PC-9 (cell line): ENCODE results near the gene SIPA1L3. TPM values are rescaled to one million over a fixed set of nuclear protein-coding genes. Genes with fewer than 3 reads are reported as not detected.

Source experiments
- BruUV-seq: library from RNA; stranded (reverse); fragments of 400-500 nt; replicated peaks from 2 replicates; lab custom pipeline; 2021; lab: Mats Ljungman, UMichigan
- CTCF ChIA-PET: fragments of 300-600 bp; sonication (Branson Sonifier 250); formaldehyde crosslinking; loops from one replicate; lab custom pipeline; 2022; ENCODE audit warnings: antibody characterized with exemption; lab: Charles Lee
- POLR2A ChIA-PET: fragments of 300-600 bp; sonication (Branson Sonifier 250); formaldehyde crosslinking; loops from one replicate; lab custom pipeline; 2022; ENCODE audit warnings: antibody characterized with exemption; ENCODE audit not compliant: unreplicated experiment; lab: Charles Lee
- DNase-seq, 2 experiments: peaks; one replicate each; pipeline versions ENCODE4 v3.0.0 to v3.0.0-alpha.2; 2015 to 2022; ENCODE audit warnings: mixed read lengths in 1 of 2
- H2AFZ ChIP-seq: fragments of 200-600 bp; sonication (generic); 2 replicates; pipeline ENCODE4 v1.8.1; 2017; ENCODE audit warnings: antibody characterized with exemption
- H3F3A ChIP-seq: fragments of 200-600 bp; sonication (generic); 2 replicates; pipeline ENCODE4 v1.8.1; 2017; ENCODE audit warnings: antibody characterized with exemption, mild to moderate bottlenecking, low read depth; ENCODE audit not compliant: insufficient read depth
- H3K27ac ChIP-seq: fragments of 200-600 bp; sonication (generic); 2 replicates; pipeline ENCODE4 v1.6.1; 2016; ENCODE audit warnings: mixed run types
- H3K27me3 ChIP-seq: fragments of 200-600 bp; sonication (generic); 2 replicates; pipeline ENCODE4 v1.6.1; 2016; ENCODE audit warnings: low read depth, mixed run types; ENCODE audit not compliant: insufficient read depth
- H3K36me3 ChIP-seq: fragments of 200-600 bp; sonication (generic); 2 replicates; pipeline ENCODE4 v1.6.1; 2016; ENCODE audit warnings: low read depth, mixed run types
- H3K4me1 ChIP-seq: fragments of 200-600 bp; sonication (generic); replicated peaks from 2 replicates; pipeline ENCODE4 v1.6.1; 2016; ENCODE audit warnings: mixed run types; ENCODE audit not compliant: insufficient read depth
- H3K4me2 ChIP-seq: fragments of 200-600 bp; sonication (generic); 2 replicates; pipeline ENCODE4 v1.6.1; 2017; ENCODE audit warnings: mixed run types
- H3K4me3 ChIP-seq: fragments of 200-600 bp; sonication (generic); 2 replicates; pipeline ENCODE4 v1.6.1; 2016; ENCODE audit warnings: mixed run types
- H3K79me2 ChIP-seq: fragments of 200-600 bp; sonication (generic); 2 replicates; pipeline ENCODE4 v1.6.1; 2017; ENCODE audit warnings: low read depth, mixed run types
- H3K9me2 ChIP-seq: fragments of 200-600 bp; sonication (generic); 2 replicates; pipeline ENCODE4 v1.8.1; 2017; ENCODE audit warnings: mild to moderate bottlenecking; ENCODE audit not compliant: insufficient read depth
- H3K9me3 ChIP-seq: fragments of 200-600 bp; sonication (generic); 2 replicates; pipeline ENCODE4 v1.8.1; 2016; ENCODE audit warnings: low read depth; ENCODE audit not compliant: insufficient read depth
- H4K20me1 ChIP-seq: fragments of 200-600 bp; sonication (generic); 2 replicates; pipeline ENCODE4 v1.8.1; 2017; ENCODE audit not compliant: insufficient read depth
- CTCF ChIP-seq: fragments of 200-600 bp; sonication (generic); conservative IDR thresholded peaks from 2 replicates; pipeline ENCODE4 v1.6.1; 2017; ENCODE audit warnings: mixed run types, antibody characterized with exemption, mild to moderate bottlenecking, moderate library complexity
- EZH2 ChIP-seq: fragments of 200-600 bp; sonication (generic); IDR thresholded peaks from 2 replicates; pipeline ENCODE4 v1.8.0; 2017; ENCODE audit warnings: antibody characterized with exemption, low read depth
- intact Hi-C: fragments of 100-400 bp; cut with micrococcal nuclease; formaldehyde crosslinking; loops from one replicate; pipeline ENCODE4 v1.10.0; 2022; ENCODE audit not compliant: unreplicated experiment
- total RNA-seq: library from RNA; stranded (reverse); gene quantifications from 2 replicates; pipeline ENCODE4 v1.2.3, GENCODE V29; 2021

SIPA1L3 gene
- total RNA-seq, 1 experiment from 2014 or later = 55.2 TPM

- Histone ChIP-seq H3K27me3 (no peaks in the 10 kb centered on the region), H3K4me2 (no peak overlapping the region), H4K20me1 (no peaks in the 10 kb centered on the region), H3K79me2 (no peaks in the 10 kb centered on the region), H3K9me3 (no peaks in the 10 kb centered on the region), H3K4me3 (no peak overlapping the region), H3K9me2 (no peaks in the 10 kb centered on the region), H3K27ac (no peak overlapping the region), H2AFZ (no peak overlapping the region), H3K36me3 (peaks cover 10% of the 10 kb centered on the region), H3K4me1 (no peaks in the 10 kb centered on the region), H3F3A (no peaks in the 10 kb centered on the region)
- ChIA-PET CTCF (no interaction called here), POLR2A (no interaction called here)
- intact Hi-C loops = no loop called here
- DNase-seq = no peak
- TF ChIP-seq EZH2 (no peak), CTCF (no peak)
- BruUV-seq = no TSS peak
Measured at GRCh38 chr19:38165335-38165734, 258.3 kb downstream of the SIPA1L3 start.

DNA sequence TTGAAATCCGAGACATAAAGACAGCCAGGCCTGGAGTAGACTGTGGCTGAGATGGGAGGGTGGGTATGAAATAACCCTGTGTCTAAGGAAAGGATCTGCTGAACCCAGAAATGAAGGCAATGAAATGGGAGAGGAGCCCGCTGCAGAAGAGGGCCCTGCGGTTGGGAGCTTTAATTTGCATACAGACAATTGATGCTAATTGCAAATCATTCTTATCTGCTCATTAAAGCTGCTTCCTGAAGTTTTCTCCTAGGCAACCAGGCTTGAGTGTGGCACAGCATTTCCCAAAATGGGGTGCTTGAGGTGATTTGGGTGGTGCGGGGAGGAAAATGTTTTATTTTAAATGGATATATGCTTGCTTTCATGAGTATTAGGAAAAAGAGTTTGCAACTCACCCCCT is 261.6 kb downstream of the SIPA1L3 start:
- H3K9me2 ChIP-seq = no peaks in the 10 kb centered on the region
- no peak for DNase-seq
- H3K79me2 ChIP-seq = no peaks in the 10 kb centered on the region
- no peak overlapping the region for H3K4me2 ChIP-seq
- no peaks in the 10 kb centered on the region for H3K9me3 ChIP-seq
- TF ChIP-seq CTCF (no peak), EZH2 (no peak)
- H4K20me1 ChIP-seq = no peaks in the 10 kb centered on the region
- BruUV-seq = no TSS peak
- H3K27ac ChIP-seq = no peak overlapping the region
- H3K36me3 ChIP-seq = no peaks in the 10 kb centered on the region
- no peak overlapping the region for H2AFZ ChIP-seq
- no peaks in the 10 kb centered on the region for H3F3A ChIP-seq
- no peaks in the 10 kb centered on the region for H3K4me1 ChIP-seq
- intact Hi-C loops = no loop called here
- no peak overlapping the region for H3K4me3 ChIP-seq
- CTCF ChIA-PET = no interaction called here
- H3K27me3 ChIP-seq = no peaks in the 10 kb centered on the region
- POLR2A ChIA-PET = no interaction called here

DNA sequence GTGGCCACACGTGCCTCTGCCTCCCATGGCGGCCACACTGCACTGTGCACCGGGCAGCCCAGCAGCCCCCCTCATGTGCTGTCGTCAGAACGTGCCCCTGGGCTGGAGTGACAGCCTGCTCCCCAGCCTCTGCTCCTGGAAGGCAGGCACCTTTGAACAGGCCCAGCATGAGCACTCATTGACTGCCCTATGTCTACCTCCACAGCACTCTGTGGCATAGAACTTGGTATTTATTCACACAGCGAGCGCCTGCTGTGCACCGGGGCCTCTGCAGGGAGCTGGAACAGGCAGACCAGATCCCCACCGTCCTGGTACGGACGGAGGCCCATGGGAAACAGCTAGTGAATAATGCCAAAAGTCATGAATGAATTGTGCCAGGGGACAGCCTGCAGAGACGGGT is 263.3 kb downstream of the SIPA1L3 start:
- Histone ChIP-seq H3K4me2 (no peak overlapping the region), H3K4me3 (no peak overlapping the region), H3K27me3 (no peaks in the 10 kb centered on the region), H3K36me3 (no peaks in the 10 kb centered on the region), H3F3A (no peaks in the 10 kb centered on the region), H3K79me2 (no peaks in the 10 kb centered on the region), H2AFZ (no peak overlapping the region), H4K20me1 (no peaks in the 10 kb centered on the region), H3K9me3 (no peaks in the 10 kb centered on the region), H3K4me1 (no peaks in the 10 kb centered on the region), H3K9me2 (no peaks in the 10 kb centered on the region), H3K27ac (no peak overlapping the region)
- intact Hi-C loops = no loop called here
- no TSS peak for BruUV-seq
- ChIA-PET CTCF (no interaction called here), POLR2A (no interaction called here)
- DNase-seq = no peak
- no peak for TF ChIP-seq EZH2
- no peak for TF ChIP-seq CTCF
